Activated T-helper 2 cell treated with anti-CD3 and anti-CD28 coated beads, Interferon-gamma antibody, Interleukin-2, Interleukin-4, amounts not matched to agents 10 μg/mL and 5 μg/mL and 100 μg/mL, durations not matched to agents 14 hours and 24 hours and 36 hours (primary cell): Measurements from ENCODE around the gene AP5B1. TPM values are rescaled to one million over a fixed set of nuclear protein-coding genes. Genes with fewer than 3 reads are reported as not detected.

Experiments
- DNase-seq: peaks from one replicate; pipeline ENCODE4 v3.0.0; 2021; ENCODE audit warnings: low spot score
- H3K27ac Mint-ChIP-seq: one replicate; pipeline ENCODE4 v1.8.0; 2021; ENCODE audit warnings: mixed read lengths
- H3K27me3 Mint-ChIP-seq: one replicate; pipeline ENCODE4 v1.8.0; 2021; ENCODE audit warnings: low read depth, mixed read lengths
- H3K36me3 Mint-ChIP-seq: one replicate; pipeline ENCODE4 v1.8.0; 2021; ENCODE audit warnings: low read depth, mixed read lengths
- H3K4me1 Mint-ChIP-seq: one replicate; pipeline ENCODE4 v1.8.0; 2021; ENCODE audit warnings: low read depth, mixed read lengths
- H3K4me3 Mint-ChIP-seq: one replicate; pipeline ENCODE4 v1.8.0; 2021; ENCODE audit warnings: low read depth, mild to moderate bottlenecking, moderate library complexity, mixed read lengths
- H3K9me3 Mint-ChIP-seq: one replicate; pipeline ENCODE4 v1.8.0; 2021; ENCODE audit warnings: mixed read lengths
- intact Hi-C: fragments of 100-400 bp; cut with micrococcal nuclease; formaldehyde crosslinking; loops from one replicate; pipeline ENCODE4 v1.15.1; 2023
- total RNA-seq: library from RNA; stranded (reverse); gene quantifications from 2 replicates; pipeline ENCODE4 v1.2.3, GENCODE V29; 2022

The AP5B1 gene
- total RNA-seq, 1 donor from 2014 or later: 24.9 TPM

- Mint-ChIP-seq H3K4me3 (no peak overlapping the region), H3K27me3 (peaks cover 12% of the 10 kb centered on the region), H3K27ac (no peak overlapping the region), H3K36me3 (peaks cover 5% of the 10 kb centered on the region), H3K9me3 (no peaks in the 10 kb centered on the region), H3K4me1 (peaks cover 5% of the 10 kb centered on the region)
- no peak for DNase-seq
- intact Hi-C loops: loop anchor here (10.0 kb wide), 1 partner anchor 47 kb away; no protein-coding TSS in a partner anchor
Observed at GRCh38 chr11:65811764-65812475, 31.1 kb upstream of the AP5B1 start.

GRCh38 chr11:65810046-65810868 lies 29.5 kb upstream of the AP5B1 start:
- H3K36me3 Mint-ChIP-seq: no peaks in the 10 kb centered on the region
- H3K4me3 Mint-ChIP-seq: no peak overlapping the region
- DNase-seq: no peak
- H3K9me3 Mint-ChIP-seq: no peaks in the 10 kb centered on the region
- no peak overlapping the region for H3K27ac Mint-ChIP-seq
- H3K27me3 Mint-ChIP-seq: peaks cover 12% of the 10 kb centered on the region
- intact Hi-C loops: loop anchor here (10.0 kb wide), 1 partner anchor 45 kb away; no protein-coding TSS in a partner anchor
- no peaks in the 10 kb centered on the region for H3K4me1 Mint-ChIP-seq

- Mint-ChIP-seq H3K9me3 (no peaks in the 10 kb centered on the region), H3K4me3 (no peak overlapping the region), H3K27ac (no peak overlapping the region), H3K4me1 (no peaks in the 10 kb centered on the region), H3K27me3 (peaks cover 12% of the 10 kb centered on the region), H3K36me3 (no peaks in the 10 kb centered on the region)
- DNase-seq: no peak
- intact Hi-C loops: no loop called here
Observed at GRCh38 chr11:65809496-65809895, 28.7 kb upstream of the AP5B1 start.

- H3K9me3 Mint-ChIP-seq: no peaks in the 10 kb centered on the region
- H3K27ac Mint-ChIP-seq: no peak overlapping the region
- intact Hi-C loops: no loop called here
- H3K4me3 Mint-ChIP-seq: no peak overlapping the region
- DNase-seq: no peak
- peaks cover 16% of the 10 kb centered on the region for H3K27me3 Mint-ChIP-seq
- no peaks in the 10 kb centered on the region for H3K4me1 Mint-ChIP-seq
- no peaks in the 10 kb centered on the region for H3K36me3 Mint-ChIP-seq
Observed at GRCh38 chr11:65808744-65809341, 28.1 kb upstream of the AP5B1 start.

GRCh38 chr11:65806979-65807378 lies 26.2 kb upstream of the AP5B1 start:
- H3K36me3 Mint-ChIP-seq: no peaks in the 10 kb centered on the region
- intact Hi-C loops: no loop called here
- no peak overlapping the region for H3K27ac Mint-ChIP-seq
- no peak for DNase-seq
- H3K27me3 Mint-ChIP-seq: peaks cover 28% of the 10 kb centered on the region
- no peak overlapping the region for H3K4me3 Mint-ChIP-seq
- no peaks in the 10 kb centered on the region for H3K4me1 Mint-ChIP-seq
- H3K9me3 Mint-ChIP-seq: no peaks in the 10 kb centered on the region

GRCh38 chr11:65803797-65804492 lies 23.2 kb upstream of the AP5B1 start:
- intact Hi-C loops: no loop called here
- H3K27ac Mint-ChIP-seq: no peak overlapping the region
- no peak for DNase-seq
- H3K4me1 Mint-ChIP-seq: no peaks in the 10 kb centered on the region
- H3K36me3 Mint-ChIP-seq: no peaks in the 10 kb centered on the region
- H3K9me3 Mint-ChIP-seq: no peaks in the 10 kb centered on the region
- H3K4me3 Mint-ChIP-seq: no peak overlapping the region
- H3K27me3 Mint-ChIP-seq: peaks cover 31% of the 10 kb centered on the region

GRCh38 chr11:65802841-65803240 lies 22.1 kb upstream of the AP5B1 start:
- intact Hi-C loops: no loop called here
- no peaks in the 10 kb centered on the region for H3K36me3 Mint-ChIP-seq

GRCh38 chr11:65801153-65801987 lies 20.6 kb upstream of the AP5B1 start:
- Mint-ChIP-seq H3K27me3 (peaks cover 27% of the 10 kb centered on the region), H3K27ac (no peak overlapping the region), H3K9me3 (no peaks in the 10 kb centered on the region), H3K4me1 (no peaks in the 10 kb centered on the region), H3K36me3 (no peaks in the 10 kb centered on the region), H3K4me3 (no peak overlapping the region)
- intact Hi-C loops: no loop called here
- DNase-seq: no peak

More at GRCh38 chr11:65802841-65803240, 22.1 kb upstream of the AP5B1 start:
- H3K27me3 Mint-ChIP-seq: peaks cover 27% of the 10 kb centered on the region
- H3K4me3 Mint-ChIP-seq: no peak overlapping the region
- H3K4me1 Mint-ChIP-seq: no peaks in the 10 kb centered on the region
- DNase-seq: no peak
- H3K9me3 Mint-ChIP-seq: no peaks in the 10 kb centered on the region
- no peak overlapping the region for H3K27ac Mint-ChIP-seq

- no peak overlapping the region for H3K27ac Mint-ChIP-seq
- intact Hi-C loops: no loop called here
- no peak for DNase-seq
- no peak overlapping the region for H3K4me3 Mint-ChIP-seq
- peaks cover 3% of the 10 kb centered on the region for H3K4me1 Mint-ChIP-seq
- H3K9me3 Mint-ChIP-seq: no peaks in the 10 kb centered on the region
- H3K27me3 Mint-ChIP-seq: peaks cover 23% of the 10 kb centered on the region
- H3K36me3 Mint-ChIP-seq: no peaks in the 10 kb centered on the region
Observed at GRCh38 chr11:65798882-65799281, 18.1 kb upstream of the AP5B1 start.

- Mint-ChIP-seq H3K27me3 (peaks cover 11% of the 10 kb centered on the region), H3K4me1 (peaks cover 3% of the 10 kb centered on the region), H3K27ac (no peak overlapping the region), H3K9me3 (no peaks in the 10 kb centered on the region), H3K36me3 (no peaks in the 10 kb centered on the region), H3K4me3 (no peak overlapping the region)
- DNase-seq: no peak
- intact Hi-C loops: no loop called here
Observed at GRCh38 chr11:65797711-65798110, 16.9 kb upstream of the AP5B1 start.

GRCh38 chr11:65796726-65797601 lies 16.2 kb upstream of the AP5B1 start:
- peaks cover 10% of the 10 kb centered on the region for H3K27me3 Mint-ChIP-seq
- H3K27ac Mint-ChIP-seq: no peak overlapping the region
- peaks cover 7% of the 10 kb centered on the region for H3K4me1 Mint-ChIP-seq
- H3K9me3 Mint-ChIP-seq: no peaks in the 10 kb centered on the region
- intact Hi-C loops: no loop called here
- no peaks in the 10 kb centered on the region for H3K36me3 Mint-ChIP-seq
- no peak overlapping the region for H3K4me3 Mint-ChIP-seq
- no peak for DNase-seq
